GM21367 (cell line): ENCODE results near the gene DOCK1.

Experiments used
- ATAC-seq: cut with Tn5 transposase; IDR thresholded peaks from one replicate; pipeline ENCODE4 v1.9.1; 2021; ENCODE audit not compliant: unreplicated experiment

Gene DOCK1

DNA sequence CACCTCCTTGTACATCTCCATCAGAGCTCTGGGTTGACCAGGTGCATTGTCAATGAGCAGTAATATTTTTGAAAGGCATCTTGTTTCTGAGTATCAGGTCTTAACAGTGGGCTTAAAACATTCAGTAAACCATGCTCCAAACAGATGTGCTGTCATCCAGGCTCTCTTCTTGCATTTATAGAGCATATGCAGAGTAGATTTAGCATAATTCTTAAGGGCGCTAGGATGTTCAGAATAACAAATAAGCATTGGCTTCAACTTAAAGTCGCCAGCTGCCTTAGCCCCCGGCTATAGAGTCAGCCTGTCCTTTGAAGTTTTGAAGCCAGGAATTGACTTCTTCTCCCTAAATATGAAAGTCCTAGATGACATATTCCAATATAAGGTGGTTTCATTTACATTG lies 421.7 kb downstream of the DOCK1 start:
- ATAC-seq: no peak

DNA sequence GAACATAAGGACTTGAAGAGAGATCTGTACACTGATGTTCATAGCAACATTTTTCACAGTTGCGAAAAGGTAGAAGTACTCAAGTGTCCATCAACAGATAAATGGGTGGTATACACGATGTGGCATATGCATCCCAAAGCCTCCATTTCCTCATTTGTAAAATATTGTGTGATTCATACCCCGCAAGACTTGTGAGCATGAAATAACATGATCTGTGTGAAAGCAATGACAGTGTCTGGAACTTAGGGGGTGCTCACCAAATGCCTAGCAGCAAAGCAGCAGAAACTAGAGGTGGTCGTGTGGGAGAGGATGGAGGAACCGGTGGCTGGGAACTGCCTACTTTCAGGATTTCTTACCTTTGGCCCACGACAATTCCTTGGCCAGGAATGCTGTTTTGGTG lies 426.5 kb downstream of the DOCK1 start:
- no peak for ATAC-seq

DNA sequence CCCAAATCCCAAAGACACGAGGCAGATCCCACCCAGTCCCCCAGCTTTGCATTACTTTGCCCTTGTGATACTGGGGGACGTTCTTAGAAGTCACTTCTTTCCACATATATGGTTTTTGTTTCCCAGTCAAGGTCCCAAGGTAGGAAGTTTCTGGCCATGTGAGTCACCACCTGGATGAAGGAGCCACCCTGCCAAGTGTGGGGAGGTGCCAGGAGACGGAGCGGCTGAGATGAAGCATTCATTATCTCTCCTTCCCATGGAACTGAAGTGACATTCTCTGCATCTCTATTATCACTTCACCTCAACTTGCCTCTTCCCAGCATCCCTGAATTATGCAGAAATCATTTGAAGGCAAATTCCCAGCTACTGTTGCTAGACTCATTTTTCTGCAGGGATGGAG lies 427.4 kb downstream of the DOCK1 start:
- no peak for ATAC-seq

DNA sequence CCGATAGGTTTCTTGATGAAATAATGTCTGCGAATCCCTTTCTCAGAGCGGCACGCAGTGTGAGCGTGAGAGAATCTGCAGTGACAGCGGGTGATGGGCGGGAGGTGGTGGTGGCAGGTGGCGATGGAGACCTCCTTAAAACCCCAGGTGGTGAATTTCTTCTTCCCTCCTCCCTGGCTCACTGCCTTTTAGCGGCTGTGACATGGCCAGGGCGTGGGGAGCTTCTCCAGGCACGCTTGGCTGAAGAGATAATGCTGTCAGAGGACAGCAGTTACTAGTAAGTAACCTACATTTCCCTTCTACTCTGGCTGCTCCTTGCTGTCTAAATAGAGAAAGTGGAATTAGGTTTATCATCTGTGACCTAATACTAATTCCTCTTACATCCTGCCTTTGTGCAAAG lies 432.6 kb downstream of the DOCK1 start:
- ATAC-seq: no peak

DNA sequence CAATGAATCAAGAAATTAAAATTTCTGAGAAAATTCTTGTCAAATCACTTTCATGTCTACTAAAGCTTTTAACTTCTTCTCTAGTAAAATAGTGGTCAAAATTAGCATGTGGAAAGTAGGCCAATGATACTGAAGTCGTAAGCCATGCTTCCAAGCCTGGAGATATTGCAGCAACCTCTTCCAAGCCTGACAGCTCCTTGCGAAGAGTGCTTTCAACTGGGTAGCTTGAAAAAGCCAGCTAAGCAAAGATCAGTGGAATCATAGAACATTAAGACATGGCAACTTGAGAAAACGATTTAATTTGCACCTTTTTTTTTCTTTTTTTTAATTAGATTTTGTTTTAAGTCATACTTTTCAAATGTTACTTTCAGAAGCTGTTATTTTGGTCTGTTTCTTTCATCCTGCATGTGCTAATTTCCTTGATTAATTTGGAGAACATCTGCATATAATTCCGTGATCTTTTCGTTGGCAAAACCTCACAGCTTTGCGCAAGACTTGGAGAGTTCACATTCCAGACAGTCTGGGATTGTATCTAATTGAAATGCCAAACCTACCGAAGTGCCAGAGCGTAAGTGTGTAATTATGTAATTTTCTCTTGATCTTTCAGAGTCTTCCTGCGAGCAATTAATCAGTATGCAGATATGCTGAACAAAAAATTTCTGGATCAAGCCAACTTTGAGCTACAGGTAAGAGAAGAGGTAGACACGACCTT lies 433.3 kb downstream of the DOCK1 start:
- ATAC-seq: no peak

DNA sequence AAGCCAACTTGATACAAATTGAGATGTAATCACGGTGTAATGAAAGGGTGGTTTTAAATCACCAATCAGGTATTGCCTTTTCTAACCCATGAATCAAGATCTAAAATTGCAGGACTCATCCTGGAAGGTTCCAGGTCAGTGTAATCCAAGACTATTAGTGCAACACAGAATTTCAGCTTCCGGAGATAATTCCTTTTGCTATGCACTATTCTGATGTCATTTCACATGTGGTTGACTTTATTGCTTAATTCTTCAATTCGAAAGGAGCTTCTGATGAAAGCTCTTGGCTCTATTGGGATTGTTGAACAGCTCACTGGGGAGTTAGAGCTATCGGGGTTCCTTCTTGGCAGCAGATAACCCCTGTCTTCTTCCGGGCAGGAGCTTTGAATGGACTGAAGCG lies 438.6 kb downstream of the DOCK1 start:
- no peak for ATAC-seq

DNA sequence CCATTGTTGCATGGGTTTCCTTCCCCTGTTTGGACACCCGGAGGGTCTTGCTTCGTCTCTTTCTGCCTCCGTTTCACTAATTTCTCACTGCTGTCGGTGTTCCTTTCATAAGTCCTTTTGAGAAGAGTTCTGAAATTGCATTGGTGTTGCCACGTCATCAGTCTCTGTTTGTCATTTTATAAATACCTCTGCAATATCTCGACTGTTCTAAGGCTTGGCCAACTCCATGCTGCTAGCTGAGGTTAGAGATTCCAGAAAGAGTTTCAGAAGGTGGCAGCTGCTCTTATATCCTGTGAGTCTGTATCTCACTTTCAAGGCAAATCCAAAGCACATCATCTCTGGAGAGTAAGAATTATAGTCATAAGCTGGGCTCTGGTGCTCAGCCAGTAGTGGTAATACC lies 439.1 kb downstream of the DOCK1 start:
- no peak for ATAC-seq

DNA sequence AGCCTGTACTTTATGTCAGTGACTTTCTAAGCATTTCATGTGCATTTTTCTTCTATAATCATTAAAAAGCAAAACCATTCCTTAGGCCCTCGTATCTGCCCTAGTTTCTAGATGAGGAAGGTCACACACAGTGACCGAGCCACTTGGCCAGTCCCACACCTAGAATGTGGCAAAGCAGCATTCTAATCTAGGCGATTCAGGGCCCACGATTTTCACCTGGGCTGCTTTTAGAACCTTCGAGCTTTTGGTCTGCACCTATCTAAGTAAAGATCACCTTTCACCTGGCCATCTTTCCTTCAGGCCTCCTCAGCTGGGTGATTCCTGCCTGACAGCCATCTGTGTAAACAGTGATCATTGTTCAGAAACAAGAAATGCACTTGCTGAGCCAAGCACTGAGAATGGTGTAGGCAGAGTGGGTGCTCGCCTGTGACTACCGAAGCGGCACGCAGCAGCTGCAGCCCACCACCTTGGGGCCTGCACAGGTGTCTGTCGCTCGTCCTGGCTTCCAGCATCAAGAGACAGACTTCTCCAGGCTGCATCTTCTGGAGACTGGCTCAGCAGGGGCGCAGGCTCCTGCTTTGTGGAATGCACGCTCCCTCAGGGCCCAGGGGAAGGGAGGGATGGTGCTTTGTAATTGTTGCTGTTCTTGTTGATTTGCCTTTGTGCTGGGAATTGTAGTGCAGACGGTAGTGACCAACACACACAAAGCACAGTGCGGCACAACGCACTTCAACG lies 440.2 kb downstream of the DOCK1 start:
- no peak for ATAC-seq

DNA sequence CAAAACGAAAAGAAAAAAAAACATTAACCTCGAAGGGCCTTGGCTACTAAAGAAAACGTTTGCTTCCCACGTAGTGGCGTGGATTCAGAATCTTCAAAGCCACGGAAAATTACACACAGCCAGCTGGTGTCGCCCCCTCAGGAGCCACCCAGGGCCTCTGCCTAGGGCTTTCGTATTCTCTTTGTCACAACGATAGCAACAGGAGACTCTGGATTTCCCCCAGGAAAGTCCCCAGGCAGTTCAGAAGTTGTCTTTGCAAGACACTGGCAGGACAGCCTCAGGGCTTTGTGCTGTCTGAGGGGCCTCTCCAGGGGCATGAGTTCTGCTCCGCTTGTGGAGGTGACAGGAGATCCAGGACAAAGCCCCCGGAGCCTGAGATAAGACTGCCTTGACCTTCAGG lies 441.4 kb downstream of the DOCK1 start:
- ATAC-seq: no peak

DNA sequence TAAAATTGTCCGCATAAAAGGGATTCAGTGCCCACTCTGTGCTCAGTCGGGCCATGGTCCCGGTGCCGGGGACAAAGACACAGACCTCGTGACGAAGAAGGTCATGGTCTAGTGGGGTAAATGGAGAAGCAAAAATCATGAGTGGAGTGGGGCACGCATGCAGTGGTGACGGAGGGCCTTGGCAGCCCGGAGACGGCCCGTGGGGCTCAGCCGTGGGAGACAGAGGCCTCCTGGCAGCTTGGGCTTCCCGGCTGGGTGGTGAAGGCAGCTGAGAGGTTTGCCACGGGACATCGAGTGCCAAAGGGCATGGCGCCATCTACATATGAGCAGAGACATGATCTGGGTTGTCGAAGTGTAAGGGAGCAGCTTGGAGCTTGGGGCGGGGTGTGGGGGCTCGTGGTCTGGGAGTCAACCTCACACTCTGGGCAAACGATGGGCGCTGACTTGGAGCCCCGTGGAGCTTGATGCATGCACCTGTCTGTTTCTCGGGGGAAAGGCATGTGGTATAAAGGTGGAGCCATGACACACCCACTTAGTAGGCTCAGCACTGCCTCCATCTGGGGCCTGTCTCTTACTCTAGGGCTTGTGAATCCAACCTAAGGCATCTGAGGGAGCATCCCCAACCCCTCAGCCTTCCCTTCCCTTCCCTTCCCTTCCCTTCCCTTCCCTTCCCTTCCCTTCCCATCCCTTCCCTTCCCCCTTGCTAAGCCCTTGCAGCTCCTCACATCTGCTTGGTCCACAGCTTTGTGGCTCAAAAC lies 442.2 kb downstream of the DOCK1 start:
- ATAC-seq: no peak

DNA sequence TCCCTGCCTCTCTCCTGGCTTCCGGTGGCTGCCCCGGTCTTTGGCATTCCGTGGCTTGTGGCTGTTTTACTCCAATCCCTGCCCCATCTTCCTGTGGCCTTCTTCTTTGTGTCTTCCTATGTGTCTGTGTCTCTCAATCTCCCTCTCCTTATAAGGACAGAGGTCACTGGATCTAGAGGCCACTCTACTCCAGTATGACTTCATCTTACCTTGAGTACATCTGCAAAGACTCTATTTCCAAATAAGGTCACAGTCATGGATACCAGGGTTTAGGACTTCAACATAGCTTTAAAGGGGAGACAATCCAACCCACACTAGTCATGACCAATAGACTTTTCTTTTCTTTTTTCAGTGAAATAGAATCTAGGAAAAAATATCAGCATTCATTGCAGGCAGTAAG lies 444.5 kb downstream of the DOCK1 start:
- ATAC-seq: no peak

DNA sequence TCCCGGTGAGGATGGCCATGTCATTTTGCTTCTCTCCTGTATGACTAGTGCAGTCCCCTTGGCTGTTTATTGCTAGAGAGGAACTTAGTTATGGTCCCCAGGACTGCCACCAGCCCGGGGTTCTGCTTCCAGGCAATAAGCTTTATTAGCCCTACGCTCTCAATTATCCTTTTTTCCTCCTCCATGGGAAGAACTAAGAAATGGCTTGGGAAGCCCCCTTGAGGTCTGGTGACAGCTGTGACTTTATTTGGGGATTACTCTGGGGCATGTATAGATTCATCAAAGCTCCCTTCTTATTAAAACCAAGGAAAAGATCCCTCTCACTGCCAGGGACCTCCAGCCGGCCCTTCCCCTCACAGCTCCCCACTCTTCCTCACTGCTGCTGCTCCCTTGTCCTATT lies 446.3 kb downstream of the DOCK1 start:
- ATAC-seq: no peak

DNA sequence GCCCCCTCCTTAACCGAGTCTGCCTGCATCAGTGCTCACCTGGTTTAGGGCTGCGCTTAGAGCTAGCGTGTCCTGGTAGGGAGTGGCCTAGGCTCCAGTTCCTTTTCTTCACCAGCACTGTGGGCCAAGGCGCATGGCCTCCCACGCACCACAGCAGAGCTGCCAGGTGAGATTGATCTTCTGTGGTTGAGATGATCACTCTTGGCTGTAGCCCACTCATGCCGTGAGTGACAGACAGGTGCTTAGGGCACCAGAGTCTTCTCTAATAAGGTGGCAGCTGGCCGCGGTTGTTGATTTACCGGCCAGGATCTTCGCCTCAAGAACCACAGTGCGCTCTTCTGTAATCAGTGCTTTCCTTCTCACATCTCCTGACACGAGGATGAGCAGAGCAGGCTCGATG lies 448.3 kb downstream of the DOCK1 start:
- ATAC-seq: no peak

DNA sequence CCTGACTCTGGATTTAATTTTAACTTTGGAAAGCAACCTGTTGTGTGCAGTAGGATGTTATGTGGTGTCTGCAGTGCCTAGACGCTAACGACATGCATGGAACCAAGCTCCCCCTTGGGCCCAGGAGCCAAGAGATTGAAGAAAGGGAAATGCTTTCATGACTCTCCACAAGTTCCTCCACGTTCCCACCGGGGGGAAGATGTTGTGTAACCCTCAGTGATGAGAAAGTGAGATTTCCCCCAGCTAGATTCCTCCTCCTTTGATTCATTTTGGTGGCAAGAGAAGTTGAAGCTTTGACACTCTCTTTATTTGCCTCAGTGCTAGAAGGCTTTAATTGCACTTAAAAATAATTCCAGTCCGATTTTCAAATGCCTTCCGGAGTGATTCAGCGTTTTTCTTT lies 449.0 kb downstream of the DOCK1 start:
- ATAC-seq: no peak

DNA sequence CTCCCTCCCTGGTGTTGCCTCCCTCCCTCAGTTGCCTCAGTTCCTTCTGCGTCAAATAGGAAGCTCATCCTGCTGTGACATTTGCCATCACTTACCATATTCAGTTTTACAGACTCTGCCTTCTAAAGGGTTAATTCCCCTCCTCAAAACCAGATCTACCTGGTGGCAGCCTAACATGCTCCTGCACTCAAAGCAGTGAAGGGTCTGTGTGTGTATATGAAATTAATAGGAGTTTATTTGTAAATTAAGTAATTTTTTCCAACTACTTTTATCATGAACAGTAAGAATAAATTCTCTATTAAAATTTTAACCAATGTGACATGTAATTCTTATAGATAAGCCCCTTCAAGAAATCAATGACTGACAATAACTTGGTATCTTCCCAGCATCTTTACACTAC lies 449.8 kb downstream of the DOCK1 start:
- no peak for ATAC-seq

DNA sequence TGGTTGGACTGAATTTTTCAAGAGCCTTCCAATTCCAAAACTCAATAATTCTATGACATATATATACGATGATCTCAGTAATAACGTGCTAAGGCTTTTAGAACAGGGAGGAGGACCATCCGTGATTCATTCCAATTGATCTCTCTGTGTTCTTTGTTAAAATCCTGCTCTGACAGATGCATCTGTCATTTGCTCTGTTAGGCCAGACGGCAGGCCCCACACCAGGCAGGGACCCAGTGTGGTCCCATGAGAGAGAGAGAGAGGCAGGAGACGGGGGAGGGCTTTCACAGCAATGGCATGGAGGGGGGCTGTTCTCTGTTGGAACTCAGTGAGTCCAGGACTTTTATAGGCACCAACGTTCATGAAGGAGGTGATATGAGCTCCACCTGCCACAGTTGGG lies 451.1 kb downstream of the DOCK1 start:
- ATAC-seq: no peak

DNA sequence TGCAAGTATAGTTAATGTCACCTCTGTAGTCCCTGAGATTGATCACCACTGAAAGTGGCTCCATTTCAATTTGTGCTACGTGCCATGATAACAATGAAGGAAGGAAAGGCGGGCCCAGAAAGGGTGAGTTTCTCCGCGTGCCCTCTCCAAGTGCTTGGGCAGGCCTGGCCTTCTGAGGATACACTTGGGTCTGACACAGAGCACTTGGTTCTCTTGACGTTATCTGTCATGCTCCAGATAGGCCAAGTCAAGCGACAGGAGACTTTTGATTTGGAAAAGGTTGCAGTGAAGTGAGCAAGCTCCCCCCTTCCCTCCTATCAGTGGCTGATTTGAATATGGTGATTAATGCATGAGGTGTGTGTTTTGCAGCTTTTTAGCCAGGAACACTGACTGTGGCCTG lies 452.0 kb downstream of the DOCK1 start:
- no peak for ATAC-seq

DNA sequence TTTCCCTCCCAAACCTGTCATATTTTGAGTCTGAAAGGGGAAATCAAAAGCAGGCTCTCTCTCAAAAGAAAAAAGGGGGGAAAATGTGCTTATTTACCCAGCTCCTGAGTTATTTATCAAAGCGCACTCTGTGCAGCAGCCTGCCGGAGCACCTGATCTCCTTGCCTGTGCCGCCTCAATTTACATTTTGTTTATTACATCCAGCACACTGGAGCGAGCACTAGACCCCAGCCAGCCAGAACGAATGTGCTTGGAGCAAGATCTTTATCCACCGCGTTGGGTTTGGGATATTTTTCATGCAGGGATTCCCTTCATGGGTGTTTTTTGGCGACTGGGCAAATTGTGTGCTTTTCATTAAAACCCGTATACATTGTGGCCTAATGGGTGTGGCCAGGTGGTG lies 453.1 kb downstream of the DOCK1 start:
- ATAC-seq: no peak

DNA sequence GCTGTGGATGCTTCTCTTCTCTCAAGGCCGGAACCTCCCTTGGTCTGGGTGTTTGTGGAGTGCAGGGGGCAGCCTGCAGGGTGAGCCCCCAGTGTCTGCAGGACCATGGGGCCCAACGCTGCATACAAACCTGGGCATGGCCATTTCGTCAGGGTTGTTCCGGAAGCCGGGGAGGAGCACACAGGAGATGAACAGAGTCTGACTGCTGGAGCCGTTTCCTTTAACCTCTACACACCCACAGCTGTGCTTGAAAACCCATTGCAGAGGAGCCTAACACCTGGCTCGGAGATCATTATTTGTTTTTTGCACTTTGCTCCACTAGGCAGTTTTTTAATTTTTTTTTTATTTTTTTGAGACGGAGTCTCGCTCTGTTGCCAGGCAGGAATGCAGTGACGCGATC lies 458.8 kb downstream of the DOCK1 start:
- ATAC-seq: no peak

DNA sequence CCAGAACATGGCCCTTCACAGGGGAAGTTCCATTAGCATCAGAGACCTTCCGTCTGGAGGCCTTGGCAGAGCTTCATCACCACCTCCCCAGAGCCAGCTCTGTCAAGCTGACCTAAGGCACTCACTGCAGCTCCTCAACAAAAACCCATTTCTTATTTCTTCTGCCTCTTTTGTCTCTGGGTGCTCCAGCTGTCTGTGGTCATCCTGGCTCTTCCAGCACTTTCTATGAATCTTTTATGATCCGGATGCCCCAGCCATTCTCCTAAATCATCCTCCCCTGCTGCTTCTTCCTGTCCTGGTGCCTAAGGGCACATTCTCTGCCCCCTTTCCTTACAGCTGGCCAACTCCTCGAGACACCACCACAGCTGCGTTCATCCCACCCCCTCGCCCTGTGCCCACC lies 462.9 kb downstream of the DOCK1 start:
- ATAC-seq: no peak

DNA sequence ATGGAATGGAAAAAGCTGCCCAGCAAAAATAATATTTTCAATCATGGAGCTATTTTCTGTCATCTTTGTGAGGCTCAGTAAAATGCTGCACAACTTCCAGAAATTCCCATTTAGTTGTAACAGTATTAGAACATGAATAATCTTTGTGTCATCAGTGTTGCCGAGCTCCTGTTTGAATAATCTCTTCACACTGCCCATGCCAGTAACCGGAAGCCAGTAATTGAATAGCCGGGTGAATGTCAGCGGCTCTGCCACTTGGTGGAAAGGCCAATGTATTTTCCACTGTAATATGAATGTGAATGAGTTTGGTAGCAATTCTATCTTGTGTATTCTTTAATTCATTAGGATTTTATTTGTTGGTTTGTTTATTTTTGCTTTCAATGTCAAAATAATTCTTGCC lies 463.7 kb downstream of the DOCK1 start:
- no peak for ATAC-seq

DNA sequence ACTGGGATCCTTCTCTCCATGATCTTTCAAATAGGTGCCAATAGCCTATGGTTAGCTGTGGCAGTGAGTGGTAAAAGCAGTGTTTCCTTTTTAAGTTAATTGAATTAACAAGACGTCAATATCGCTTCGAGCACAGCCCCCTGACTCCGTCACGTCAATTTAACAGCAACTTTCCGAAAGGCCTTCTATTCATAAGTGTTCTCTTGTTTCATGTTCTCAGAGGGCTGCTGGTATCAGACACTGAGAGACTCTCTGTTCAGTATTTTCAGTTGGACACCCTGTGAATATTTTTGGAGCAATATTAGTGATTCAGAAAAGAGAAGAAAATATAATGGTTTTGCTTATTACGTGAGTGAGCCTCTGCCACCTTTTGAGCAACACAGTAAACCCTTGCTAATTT lies 465.4 kb downstream of the DOCK1 start:
- no peak for ATAC-seq
